GM10266 (cell line): ENCODE data around the gene TNK2.

Source experiments
- DNase-seq: peaks from one replicate; pipeline ENCODE4 v3.0.0; 2012; ENCODE audit errors: extremely low spot score
- CTCF ChIP-seq: IDR thresholded peaks from 2 replicates; pipeline ENCODE4 v1.5.1; 2012; ENCODE audit warnings: mild to moderate bottlenecking, low read depth; ENCODE audit not compliant: control insufficient read depth, insufficient read depth; ENCODE audit errors: missing control alignments

TNK2 gene

GRCh38 chr3:195839260-195840010 lies 68.9 kb downstream of the TNK2 start:
- no peak for TF ChIP-seq CTCF
- no peak for DNase-seq

- no peak for TF ChIP-seq CTCF
- DNase-seq: peak; percentile 57
These were observed 69.6 kb downstream of the TNK2 start for GRCh38 chr3:195838714-195839113.

- no peak for TF ChIP-seq CTCF
- no peak for DNase-seq
These were observed 71.7 kb downstream of the TNK2 start for GRCh38 chr3:195836476-195837135.

- TF ChIP-seq CTCF: no peak
These were observed 72.6 kb downstream of the TNK2 start for GRCh38 chr3:195835791-195836190.

GRCh38 chr3:195834675-195835583 lies 73.4 kb downstream of the TNK2 start:
- TF ChIP-seq CTCF: no peak

More at GRCh38 chr3:195835791-195836190, 72.6 kb downstream of the TNK2 start:
- DNase-seq: no peak

GRCh38 chr3:195829897-195830254 lies 78.5 kb downstream of the TNK2 start:
- DNase-seq: no peak
- no peak for TF ChIP-seq CTCF

More at GRCh38 chr3:195834675-195835583, 73.4 kb downstream of the TNK2 start:
- no peak for DNase-seq
